Astrocyte (in vitro differentiated cells and primary cell): ENCODE measurements around the gene ARMC9.

Experiments used
- EZH2 ChIP-seq: IDR thresholded peaks from 2 replicates; pipeline ENCODE4 v1.6.1; 2012; ENCODE audit warnings: mild to moderate bottlenecking, low read length, inconsistent platforms; ENCODE audit not compliant: insufficient read depth
- TF ChIP-seq, protein P1 (sequence below): IDR thresholded peaks from 2 replicates; pipeline ENCODE4 v1.5.1; 2011; ENCODE audit warnings: low read depth, mild to moderate bottlenecking, inconsistent platforms, low read length, moderate library complexity; ENCODE audit not compliant: insufficient read depth

DNA sequence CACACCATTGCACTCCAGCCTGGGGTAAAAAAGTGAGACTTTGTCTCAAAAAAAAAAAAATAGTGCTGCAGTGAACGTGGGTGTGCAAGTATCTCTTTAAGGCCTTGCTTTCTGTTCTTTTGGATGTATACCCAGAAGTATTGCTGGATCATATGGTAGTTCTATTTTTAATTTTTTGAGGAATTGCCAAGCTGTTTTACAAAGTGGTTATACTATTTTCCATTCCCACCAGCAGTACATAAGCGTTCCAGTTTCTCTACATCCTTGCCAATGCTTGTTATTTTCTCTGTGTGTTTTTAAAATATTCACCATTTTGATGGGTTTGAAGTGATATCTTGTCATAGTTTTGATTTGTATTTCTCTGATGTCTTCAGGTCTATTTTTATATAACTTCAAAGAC lies 13.1 kb downstream of the ARMC9 start:
- TF ChIP-seq, protein P1, sequence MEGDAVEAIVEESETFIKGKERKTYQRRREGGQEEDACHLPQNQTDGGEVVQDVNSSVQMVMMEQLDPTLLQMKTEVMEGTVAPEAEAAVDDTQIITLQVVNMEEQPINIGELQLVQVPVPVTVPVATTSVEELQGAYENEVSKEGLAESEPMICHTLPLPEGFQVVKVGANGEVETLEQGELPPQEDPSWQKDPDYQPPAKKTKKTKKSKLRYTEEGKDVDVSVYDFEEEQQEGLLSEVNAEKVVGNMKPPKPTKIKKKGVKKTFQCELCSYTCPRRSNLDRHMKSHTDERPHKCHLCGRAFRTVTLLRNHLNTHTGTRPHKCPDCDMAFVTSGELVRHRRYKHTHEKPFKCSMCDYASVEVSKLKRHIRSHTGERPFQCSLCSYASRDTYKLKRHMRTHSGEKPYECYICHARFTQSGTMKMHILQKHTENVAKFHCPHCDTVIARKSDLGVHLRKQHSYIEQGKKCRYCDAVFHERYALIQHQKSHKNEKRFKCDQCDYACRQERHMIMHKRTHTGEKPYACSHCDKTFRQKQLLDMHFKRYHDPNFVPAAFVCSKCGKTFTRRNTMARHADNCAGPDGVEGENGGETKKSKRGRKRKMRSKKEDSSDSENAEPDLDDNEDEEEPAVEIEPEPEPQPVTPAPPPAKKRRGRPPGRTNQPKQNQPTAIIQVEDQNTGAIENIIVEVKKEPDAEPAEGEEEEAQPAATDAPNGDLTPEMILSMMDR, result no peak
- TF ChIP-seq EZH2, result no peak
